Occipital lobe (tissue), 3 donors: ENCODE data around the gene C19orf53. TPM values are rescaled to one million over a fixed set of nuclear protein-coding genes. Genes with fewer than 3 reads are reported as not detected.

Source experiments
- DNase-seq: peaks from one replicate; lab custom pipeline; 2025; lab: John Stamatoyannopoulos, UW
- small RNA-seq: library from RNA; depleted of rRNA; stranded (forward); fragments of <200 nt; gene quantifications from one replicate; pipeline ENCODE3, GENCODE V24; 2014
- total RNA-seq: library from RNA; depleted of rRNA; stranded (reverse); fragments of >200 nt; gene quantifications from one replicate; pipeline ENCODE4 v1.2.3, GENCODE V29; 2014

C19orf53 gene
- total RNA-seq, 1 donor from 2014 or later, result 15.8 TPM

DNA sequence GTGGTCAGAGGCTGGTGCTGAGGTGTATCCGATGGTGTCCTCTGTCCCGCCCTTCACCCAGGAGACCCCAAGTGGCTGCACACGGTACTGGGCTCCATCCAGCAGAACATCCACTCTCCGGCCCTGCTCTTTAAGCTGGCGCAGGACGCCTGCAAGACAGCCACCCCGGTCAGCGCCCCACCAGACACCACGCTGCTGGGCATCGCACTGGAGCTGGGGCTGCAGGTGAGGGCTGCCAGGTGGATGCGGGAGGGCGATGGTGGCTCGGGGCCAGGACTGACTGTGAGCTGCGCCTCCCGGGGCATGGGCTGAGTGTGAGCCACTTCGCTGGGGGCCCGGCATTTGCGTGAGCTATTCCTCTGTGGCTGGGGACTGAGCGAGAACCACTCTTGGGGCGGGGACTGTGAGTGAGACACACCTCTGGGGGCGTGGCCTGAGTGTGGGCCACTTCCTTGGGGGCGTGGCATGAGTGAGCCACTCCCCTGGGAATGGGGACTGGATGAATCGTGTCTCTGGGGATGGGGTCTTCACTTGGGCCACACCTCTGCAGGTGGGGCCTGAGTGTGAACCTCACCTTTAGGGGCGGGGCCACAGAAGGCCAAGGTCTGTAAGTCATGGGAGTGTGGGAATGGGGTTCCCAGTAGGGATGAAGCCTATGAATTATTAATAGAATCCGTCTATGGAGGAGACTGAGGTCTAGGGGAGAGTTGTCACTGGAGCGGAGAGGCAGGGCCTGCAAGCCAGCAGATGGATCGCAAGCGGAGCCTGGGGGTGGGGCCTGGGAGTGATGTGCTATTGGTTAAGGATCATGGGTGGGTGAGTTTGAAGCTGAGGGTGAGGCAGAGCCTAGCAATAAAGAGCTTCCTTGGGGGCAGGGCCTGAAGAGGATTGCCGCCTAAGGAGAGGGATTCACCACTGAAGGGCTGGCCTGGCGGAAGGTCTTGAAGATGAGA is 51.5 kb downstream of the C19orf53 start:
- DNase-seq, result no peak

DNA sequence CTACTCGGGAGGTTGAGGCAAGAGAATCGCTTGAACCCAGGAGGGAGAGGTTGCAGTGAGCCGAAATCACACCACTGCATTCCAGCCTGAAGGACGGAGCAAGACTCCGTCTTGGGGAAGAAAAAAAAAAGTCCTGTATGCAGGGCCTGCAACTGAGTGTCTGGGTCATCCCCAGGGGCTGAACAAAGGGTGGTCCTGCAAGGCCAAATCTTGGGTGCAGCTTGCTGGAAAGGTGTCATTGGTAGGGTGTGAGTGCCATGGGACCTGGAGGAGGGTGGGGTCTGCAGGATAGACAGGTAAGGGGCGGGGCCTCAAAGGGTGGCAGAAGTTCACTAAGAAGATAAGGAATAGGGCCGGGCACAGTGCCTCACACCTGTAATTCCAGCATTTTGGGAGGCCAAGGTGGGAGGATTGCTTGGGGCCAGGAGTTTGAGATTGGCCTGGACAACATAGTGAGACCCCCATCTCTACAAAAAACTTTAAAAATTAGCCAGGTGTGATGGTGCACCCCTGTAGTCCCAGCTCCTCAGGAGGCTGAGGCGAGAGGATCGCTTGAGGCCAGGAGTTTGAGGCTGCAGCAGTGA is 52.5 kb downstream of the C19orf53 start:
- no peak for DNase-seq

DNA sequence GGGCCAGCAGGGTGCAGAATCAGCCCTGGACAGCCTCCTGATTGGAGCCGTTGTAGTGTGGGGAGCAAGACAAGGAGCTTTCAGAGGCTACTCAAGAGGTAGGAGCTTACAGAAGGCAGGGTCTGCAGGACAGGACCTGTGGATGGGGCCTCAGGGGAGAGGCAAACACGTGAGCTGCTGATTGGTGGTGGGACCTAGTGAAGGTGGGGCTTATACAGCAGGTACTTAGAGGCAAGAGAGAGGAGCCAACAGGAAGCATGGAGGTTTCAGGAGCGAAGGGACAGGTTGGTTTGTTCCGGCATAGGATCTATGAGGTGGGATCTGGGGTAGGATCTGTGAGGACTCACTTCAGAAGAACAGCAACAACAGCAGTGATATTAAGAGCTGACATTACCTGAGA is 53.4 kb downstream of the C19orf53 start:
- DNase-seq, result no peak

Small RNA genes within 50 kb of the gene (small RNA-seq; reads per million reads assigned to genes)
- not detected for gene RN7SL619P

Other genes starting within 250 kb of the C19orf53 start
- gene MRI1, start 9.9 kb upstream of the C19orf53 start, total RNA-seq, result 16.4 TPM
- 11.1 TPM for gene ZSWIM4, start 21.0 kb downstream of the C19orf53 start, total RNA-seq
- gene NANOS3, start 102.7 kb downstream of the C19orf53 start, total RNA-seq, result 5.6 TPM
- 11.1 TPM for gene BRME1, start 131.7 kb downstream of the C19orf53 start, total RNA-seq
- 8.9 TPM for gene CC2D1A, start 131.7 kb downstream of the C19orf53 start, total RNA-seq
- gene PODNL1, start 164.0 kb downstream of the C19orf53 start, total RNA-seq, result not detected
- gene DCAF15, start 178.1 kb downstream of the C19orf53 start, total RNA-seq, result 10.1 TPM
- 1.7 TPM for gene RFX1, start 231.9 kb downstream of the C19orf53 start, total RNA-seq